HCT116 (cell line): Measurements from ENCODE around the gene VMAC. TPM values are rescaled to one million over a fixed set of nuclear protein-coding genes. Genes with fewer than 3 reads are reported as not detected.

ENCODE experiments used
- ATAC-seq: fragments of 200-7000 bp; cut with Tn5 transposase; 2 replicates; pipeline ENCODE4 v1.9.1; 2020; ENCODE audit warnings: mild to moderate bottlenecking, moderate library complexity
- BruUV-seq: library from RNA; stranded (reverse); fragments of 400-500 nt; replicated peaks from 2 replicates; lab custom pipeline; 2021; lab: Mats Ljungman, UMichigan
- CTCF ChIA-PET: fragments of 300-600 bp; sonication (Branson Sonifier 250); formaldehyde crosslinking; loops from one replicate; lab custom pipeline; 2021; ENCODE audit warnings: antibody characterized with exemption; lab: Charles Lee
- POLR2A ChIA-PET: fragments of 300-600, 350-600 bp; sonication (Branson Sonifier 250); formaldehyde crosslinking; loops from one replicate; lab custom pipeline; 2021; ENCODE audit warnings: antibody characterized with exemption; lab: Charles Lee
- RAD21 ChIA-PET, 2 experiments: fragments of 300-600 bp; sonication (Branson Sonifier 250); formaldehyde crosslinking; loops; one replicate each; lab custom pipeline; 2023; ENCODE audit warnings: low total read pairs in 2 of 2; ENCODE audit not compliant: uncharacterized antibody in 2 of 2, unreplicated experiment in 2 of 2, low non-redundant PET in 1 of 2; lab: Charles Lee
- DNase-seq: peaks from one replicate; pipeline ENCODE4 v3.0.0-alpha.2; 2010; ENCODE audit warnings: low read depth, low spot score
- H2AFZ ChIP-seq: fragments of 200-600 bp; shearing (Covaris generic), sonication (generic); 2 replicates; pipeline ENCODE4 v1.6.1; 2017; ENCODE audit warnings: low read depth, mixed run types, mixed read lengths, antibody characterized with exemption, low read length; ENCODE audit not compliant: poor library complexity, severe bottlenecking
- H3K27ac ChIP-seq: 2 replicates; pipeline ENCODE4 v1.5.1; 2012; ENCODE audit warnings: low read depth, low read length
- H3K27me3 ChIP-seq: fragments of 200-600 bp; sonication (generic); 2 replicates; pipeline ENCODE4 v1.6.1; 2016; ENCODE audit warnings: mixed run types, low read length, mixed read lengths; ENCODE audit not compliant: insufficient read depth
- H3K36me3 ChIP-seq, 2 experiments: fragments of 200-500 bp in 1 of 2; fragments of 200-600 bp in 1 of 2; sonication (Bioruptor generic) in 1 of 2; sonication (generic) in 1 of 2; 2 replicates each; pipeline versions ENCODE4 v1.5.1 to v1.6.1; 2014 to 2016; ENCODE audit warnings: low read length in 2 of 2, inconsistent platforms in 1 of 2, mixed read lengths in 1 of 2, mixed run types in 1 of 2; ENCODE audit not compliant: insufficient read depth in 2 of 2, control insufficient read depth in 1 of 2
- H3K4me1 ChIP-seq, 2 experiments: fragments of 200-600 bp in 1 of 2; sonication (generic) in 1 of 2; 2 replicates each; pipeline versions ENCODE4 v1.5.1 to v1.6.1; 2012 to 2017; ENCODE audit warnings: low read length in 2 of 2, inconsistent platforms in 1 of 2, mild to moderate bottlenecking in 1 of 2, mixed read lengths in 1 of 2, mixed run types in 1 of 2, moderate library complexity in 1 of 2; ENCODE audit not compliant: insufficient read depth in 2 of 2, control insufficient read depth in 1 of 2
- H3K4me2 ChIP-seq: fragments of 200-600 bp; sonication (generic); 2 replicates; pipeline ENCODE4 v1.6.1; 2017; ENCODE audit warnings: mixed run types, low read length, mixed read lengths
- H3K4me3 ChIP-seq, 2 experiments: fragments of 200-600 bp in 1 of 2; sonication (generic) in 1 of 2; replicated peaks in 1 of 2; 2 replicates each; pipeline ENCODE4 v1.5.1; 2011 to 2016; ENCODE audit warnings: low read length in 2 of 2, control low read depth in 1 of 2, low read depth in 1 of 2, mild to moderate bottlenecking in 1 of 2, mixed read lengths in 1 of 2, mixed run types in 1 of 2
- H3K79me2 ChIP-seq: fragments of 200-600 bp; sonication (generic); 2 replicates; pipeline ENCODE4 v1.6.1; 2017; ENCODE audit warnings: mild to moderate bottlenecking, mixed run types, low read length, moderate library complexity, mixed read lengths; ENCODE audit not compliant: insufficient read depth
- H3K9ac ChIP-seq: fragments of 200-600 bp; sonication (generic); 2 replicates; pipeline ENCODE4 v1.6.1; 2016; ENCODE audit warnings: low read length, mixed read lengths
- H3K9me2 ChIP-seq: fragments of 200-600 bp; sonication (generic), shearing (Covaris generic); 2 replicates; pipeline ENCODE4 v1.6.1; 2017; ENCODE audit warnings: mixed run types, mild to moderate bottlenecking, moderate library complexity; ENCODE audit not compliant: insufficient read depth
- H3K9me3 ChIP-seq, 2 experiments: fragments of 200-500 bp in 1 of 2; fragments of 200-600 bp in 1 of 2; sonication (Bioruptor generic) in 1 of 2; sonication (generic) in 1 of 2; 2 replicates each; pipeline ENCODE4 v1.6.1; 2014 to 2017; ENCODE audit warnings: low read length in 2 of 2, mixed read lengths in 2 of 2, inconsistent platforms in 1 of 2, low read depth in 1 of 2, mild to moderate bottlenecking in 1 of 2, mixed run types in 1 of 2, moderate library complexity in 1 of 2; ENCODE audit not compliant: control insufficient read depth in 1 of 2, insufficient read depth in 1 of 2
- H4K20me1 ChIP-seq: fragments of 200-600 bp; sonication (generic), shearing (Covaris generic); 2 replicates; pipeline ENCODE4 v1.6.1; 2017; ENCODE audit warnings: mixed run types, mild to moderate bottlenecking, moderate library complexity; ENCODE audit not compliant: insufficient read depth
- CBX3 ChIP-seq: IDR thresholded peaks from 2 replicates; pipeline ENCODE4 v1.6.1; 2012; ENCODE audit warnings: low read depth
- CEBPB ChIP-seq: IDR thresholded peaks from 2 replicates; pipeline ENCODE4 v1.6.1; 2012; ENCODE audit warnings: low read depth
- EZH2phosphoT487 ChIP-seq: fragments of 200-600 bp; IDR thresholded peaks from 2 replicates; pipeline ENCODE4 v1.6.1; 2018; ENCODE audit warnings: antibody characterized with exemption, borderline replicate concordance
- POLR2AphosphoS5 ChIP-seq: IDR thresholded peaks from 2 replicates; pipeline ENCODE4 v1.6.1; 2011; ENCODE audit warnings: mild to moderate bottlenecking, low read depth, low read length, moderate library complexity
- SIN3A ChIP-seq: IDR thresholded peaks from 2 replicates; pipeline ENCODE4 v1.6.1; 2012; ENCODE audit warnings: low read depth
- SP1 ChIP-seq: IDR thresholded peaks from 2 replicates; pipeline ENCODE4 v1.6.1; 2012; ENCODE audit warnings: low read depth
- TCF7L2 ChIP-seq: IDR thresholded peaks from 2 replicates; pipeline ENCODE4 v1.7.0; 2011; ENCODE audit warnings: borderline replicate concordance, inconsistent platforms; ENCODE audit not compliant: insufficient read depth, insufficient read length; ENCODE audit errors: extremely low read depth
- YY1 ChIP-seq: IDR thresholded peaks from 2 replicates; pipeline ENCODE4 v1.6.1; 2011; ENCODE audit warnings: low read length, low read depth, moderate library complexity, mild to moderate bottlenecking; ENCODE audit not compliant: insufficient replicate concordance; ENCODE audit errors: extremely low read depth
- ZFX ChIP-seq: fragments of 450-650 bp; IDR thresholded peaks from 2 replicates; pipeline ENCODE4 v1.6.1; 2017
- intact Hi-C: fragments of 100-400 bp; cut with micrococcal nuclease; formaldehyde crosslinking; loops from 2 replicates; pipeline ENCODE4 v1.10.0; 2022
- total RNA-seq: library from RNA; stranded (reverse); gene quantifications from one replicate; pipeline ENCODE4 v1.2.1, GENCODE V29; 2021; ENCODE audit not compliant: unreplicated experiment
- TF ChIP-seq, protein P1 (sequence below), 3 experiments: fragments of 200-600 bp in 1 of 3; sonication (generic) in 1 of 3; IDR thresholded peaks in 2 of 3; conservative IDR thresholded peaks in 1 of 3; 2 replicates each; pipeline ENCODE4 v1.5.1; 2012 to 2017; ENCODE audit warnings: low read depth in 2 of 3, low read length in 2 of 3, antibody characterized with exemption in 1 of 3, borderline replicate concordance in 1 of 3, control low read depth in 1 of 3, mild to moderate bottlenecking in 1 of 3, mixed read lengths in 1 of 3, mixed run types in 1 of 3, moderate library complexity in 1 of 3; ENCODE audit not compliant: insufficient read depth in 1 of 3
- TF ChIP-seq, protein P2 (sequence below): IDR thresholded peaks from 2 replicates; pipeline ENCODE4 v1.6.1; 2012; ENCODE audit warnings: low read depth
- TF ChIP-seq, protein P3 (sequence below): IDR thresholded peaks from 2 replicates; pipeline ENCODE4 v1.6.1; 2012

VMAC gene
- total RNA-seq, 1 experiment from 2014 or later = 2.1 TPM

DNA sequence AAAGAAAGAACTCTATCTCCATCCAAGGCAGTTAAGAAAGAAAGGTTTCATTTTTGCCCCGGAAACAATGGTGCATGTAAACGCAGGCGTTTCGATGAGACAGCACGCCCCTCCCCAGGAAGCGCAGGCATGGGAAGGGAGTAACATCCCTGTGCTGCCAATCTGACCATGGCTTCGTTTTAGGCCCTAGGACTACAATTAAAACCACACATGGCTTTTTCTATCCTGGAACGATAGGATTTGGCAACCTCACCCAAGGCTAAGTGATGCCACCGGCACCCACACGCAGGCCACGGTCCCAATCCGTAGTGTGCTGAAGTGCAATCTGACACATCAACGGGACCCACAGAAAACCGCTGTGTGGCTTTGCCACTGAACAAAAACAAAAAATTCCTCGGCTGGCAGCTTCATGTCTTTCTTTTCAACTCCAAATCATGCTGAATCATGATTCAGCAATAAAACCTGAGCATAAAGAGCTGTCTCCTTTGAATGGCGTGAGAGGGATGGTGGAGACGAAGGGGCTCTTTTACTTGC lies 49.1 kb downstream of the VMAC start:
- 0 out of 4 replicates have a peak, but pooled peaks cover 0 to 2% of the 10 kb centered on the region in 2 experiments for H3K4me1 ChIP-seq
- ATAC-seq (no peak), DNase-seq (no peak)
- intact Hi-C loops = no loop called here
- H3K36me3 ChIP-seq = peaks cover 0 to 17% of the 10 kb centered on the region in 2 experiments; a peak in 1 of 4 replicates
- H3K4me2 ChIP-seq = no peak overlapping the region
- H3K79me2 ChIP-seq = peaks cover 98% of the 10 kb centered on the region
- H3K9me2 ChIP-seq = no peaks in the 10 kb centered on the region
- H3K4me3 ChIP-seq = no peak overlapping the region
- H3K9ac ChIP-seq = no peak overlapping the region
- BruUV-seq = no TSS peak
- ChIA-PET CTCF (no interaction called here), POLR2A (no interaction called here), RAD21 (no interaction called here)
- peaks cover 15% of the 10 kb centered on the region; the same call in 1 of the 2 replicates for H4K20me1 ChIP-seq
- TF ChIP-seq POLR2AphosphoS5 = no peak
- TF ChIP-seq EZH2phosphoT487 = no peak
- TF ChIP-seq, protein P1, sequence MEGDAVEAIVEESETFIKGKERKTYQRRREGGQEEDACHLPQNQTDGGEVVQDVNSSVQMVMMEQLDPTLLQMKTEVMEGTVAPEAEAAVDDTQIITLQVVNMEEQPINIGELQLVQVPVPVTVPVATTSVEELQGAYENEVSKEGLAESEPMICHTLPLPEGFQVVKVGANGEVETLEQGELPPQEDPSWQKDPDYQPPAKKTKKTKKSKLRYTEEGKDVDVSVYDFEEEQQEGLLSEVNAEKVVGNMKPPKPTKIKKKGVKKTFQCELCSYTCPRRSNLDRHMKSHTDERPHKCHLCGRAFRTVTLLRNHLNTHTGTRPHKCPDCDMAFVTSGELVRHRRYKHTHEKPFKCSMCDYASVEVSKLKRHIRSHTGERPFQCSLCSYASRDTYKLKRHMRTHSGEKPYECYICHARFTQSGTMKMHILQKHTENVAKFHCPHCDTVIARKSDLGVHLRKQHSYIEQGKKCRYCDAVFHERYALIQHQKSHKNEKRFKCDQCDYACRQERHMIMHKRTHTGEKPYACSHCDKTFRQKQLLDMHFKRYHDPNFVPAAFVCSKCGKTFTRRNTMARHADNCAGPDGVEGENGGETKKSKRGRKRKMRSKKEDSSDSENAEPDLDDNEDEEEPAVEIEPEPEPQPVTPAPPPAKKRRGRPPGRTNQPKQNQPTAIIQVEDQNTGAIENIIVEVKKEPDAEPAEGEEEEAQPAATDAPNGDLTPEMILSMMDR (IDR thresholded peaks at IDR 0.05 in 2 of 3, conservative IDR thresholded peaks at IDR 0.05 in 1 of 3; ENCODE audit: borderline replicate concordance in 1 of 3, insufficient read depth in 1 of 3, low read depth in 2 of 3, low read length in 2 of 3) = no peak
- no peak for TF ChIP-seq YY1
- TF ChIP-seq, protein P2, sequence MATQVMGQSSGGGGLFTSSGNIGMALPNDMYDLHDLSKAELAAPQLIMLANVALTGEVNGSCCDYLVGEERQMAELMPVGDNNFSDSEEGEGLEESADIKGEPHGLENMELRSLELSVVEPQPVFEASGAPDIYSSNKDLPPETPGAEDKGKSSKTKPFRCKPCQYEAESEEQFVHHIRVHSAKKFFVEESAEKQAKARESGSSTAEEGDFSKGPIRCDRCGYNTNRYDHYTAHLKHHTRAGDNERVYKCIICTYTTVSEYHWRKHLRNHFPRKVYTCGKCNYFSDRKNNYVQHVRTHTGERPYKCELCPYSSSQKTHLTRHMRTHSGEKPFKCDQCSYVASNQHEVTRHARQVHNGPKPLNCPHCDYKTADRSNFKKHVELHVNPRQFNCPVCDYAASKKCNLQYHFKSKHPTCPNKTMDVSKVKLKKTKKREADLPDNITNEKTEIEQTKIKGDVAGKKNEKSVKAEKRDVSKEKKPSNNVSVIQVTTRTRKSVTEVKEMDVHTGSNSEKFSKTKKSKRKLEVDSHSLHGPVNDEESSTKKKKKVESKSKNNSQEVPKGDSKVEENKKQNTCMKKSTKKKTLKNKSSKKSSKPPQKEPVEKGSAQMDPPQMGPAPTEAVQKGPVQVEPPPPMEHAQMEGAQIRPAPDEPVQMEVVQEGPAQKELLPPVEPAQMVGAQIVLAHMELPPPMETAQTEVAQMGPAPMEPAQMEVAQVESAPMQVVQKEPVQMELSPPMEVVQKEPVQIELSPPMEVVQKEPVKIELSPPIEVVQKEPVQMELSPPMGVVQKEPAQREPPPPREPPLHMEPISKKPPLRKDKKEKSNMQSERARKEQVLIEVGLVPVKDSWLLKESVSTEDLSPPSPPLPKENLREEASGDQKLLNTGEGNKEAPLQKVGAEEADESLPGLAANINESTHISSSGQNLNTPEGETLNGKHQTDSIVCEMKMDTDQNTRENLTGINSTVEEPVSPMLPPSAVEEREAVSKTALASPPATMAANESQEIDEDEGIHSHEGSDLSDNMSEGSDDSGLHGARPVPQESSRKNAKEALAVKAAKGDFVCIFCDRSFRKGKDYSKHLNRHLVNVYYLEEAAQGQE = no peak
- TF ChIP-seq ZFX = no peak
- TF ChIP-seq TCF7L2 = no peak
- TF ChIP-seq SP1 = no peak
- no peak for TF ChIP-seq SIN3A
- TF ChIP-seq, protein P3, sequence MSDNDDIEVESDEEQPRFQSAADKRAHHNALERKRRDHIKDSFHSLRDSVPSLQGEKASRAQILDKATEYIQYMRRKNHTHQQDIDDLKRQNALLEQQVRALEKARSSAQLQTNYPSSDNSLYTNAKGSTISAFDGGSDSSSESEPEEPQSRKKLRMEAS = no peak
- no peak for TF ChIP-seq CEBPB
- TF ChIP-seq CBX3 = no peak
- H3K9me3 ChIP-seq = no peaks in the 10 kb centered on the region
- no peaks in the 10 kb centered on the region for H3K27me3 ChIP-seq
- H2AFZ ChIP-seq = no peak overlapping the region
- no peak overlapping the region for H3K27ac ChIP-seq
